ENCODE measurements around the gene PALD1.
"Not testable (repeated sequence)": the region's sequence is repeated elsewhere in the genome, so short reads cannot be mapped to it uniquely, and the experiment has no call there.

PALD1 gene

DNA sequence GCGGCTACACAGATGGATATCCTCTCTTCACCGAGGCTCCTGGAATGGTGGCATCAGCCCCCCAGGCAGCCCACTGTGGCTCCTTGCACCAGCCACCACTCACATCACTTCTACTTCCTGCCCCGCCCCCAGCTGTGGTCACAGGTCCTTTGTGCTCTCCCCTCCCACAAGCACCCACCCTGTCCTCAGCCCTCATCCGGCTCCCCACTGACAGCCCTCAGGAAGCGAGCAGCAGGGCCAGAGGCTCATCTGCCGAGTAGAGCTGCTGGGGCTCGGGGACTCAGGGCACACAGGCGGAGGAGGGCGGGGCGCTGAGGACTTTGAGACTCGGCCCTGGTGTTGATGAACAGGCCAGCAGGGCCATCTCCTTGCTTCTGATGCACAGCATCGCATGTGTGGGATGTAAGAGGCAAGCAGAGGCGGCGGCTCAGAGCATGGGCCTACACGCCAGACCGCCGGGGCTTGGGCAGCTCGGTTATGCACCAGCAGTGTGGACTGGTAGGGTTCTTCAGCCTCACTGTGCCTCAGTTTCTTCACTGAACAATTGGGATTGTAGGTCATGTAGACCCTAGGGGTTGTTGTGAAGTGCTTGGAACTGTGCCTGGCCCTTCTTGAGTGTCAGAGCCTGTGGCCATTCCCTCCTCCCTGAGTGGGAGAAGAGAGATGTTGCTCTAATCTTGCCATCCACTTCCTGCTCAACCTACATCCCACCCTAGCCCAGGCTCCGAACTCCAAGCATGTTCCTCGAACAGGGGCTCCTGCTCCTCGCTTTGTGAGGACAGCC, 124.3 kb downstream of the PALD1 start, which contains the start of gene PRF1:
Gene PRF1 (minus strand): TSS at position 77 of the 784 bp plus-strand sequence. CDS start 1,839 bp downstream, outside the sequence.
- DNase-seq = no peak
- Histone ChIP-seq H3K27me3 (replicated peaks) (no peaks in the 10 kb centered on the region), H3K27ac (no peak within 1 kb of the TSS), H3K36me3 (replicated peaks) (no peaks in the 10 kb centered on the region), H3K4me3 (ENCODE audit: low read depth, low read length) (no peak within 1 kb of the TSS)
- TF ChIP-seq CTCF (IDR thresholded peaks at IDR 0.05; ENCODE audit: low read depth, low read length, missing control alignments) = no peak
- in situ Hi-C loops (cut with HindIII; ENCODE audit: low pct_ligation_motif_present, low sequenced_read_pairs) = no loop called here

GRCh38 chr10:70603449-70603801, 124.9 kb downstream of the PALD1 start:
- in situ Hi-C loops (cut with HindIII; ENCODE audit: low pct_ligation_motif_present, low sequenced_read_pairs) = no loop called here
- H3K27me3 ChIP-seq (replicated peaks) = no peaks in the 10 kb centered on the region
- no peak for DNase-seq
- H3K4me3 ChIP-seq (ENCODE audit: low read depth, low read length) = no peak overlapping the region
- H3K36me3 ChIP-seq (replicated peaks) = no peaks in the 10 kb centered on the region
- no peak overlapping the region for H3K27ac ChIP-seq
- TF ChIP-seq CTCF (IDR thresholded peaks at IDR 0.05; ENCODE audit: low read depth, low read length, missing control alignments) = no peak

DNA sequence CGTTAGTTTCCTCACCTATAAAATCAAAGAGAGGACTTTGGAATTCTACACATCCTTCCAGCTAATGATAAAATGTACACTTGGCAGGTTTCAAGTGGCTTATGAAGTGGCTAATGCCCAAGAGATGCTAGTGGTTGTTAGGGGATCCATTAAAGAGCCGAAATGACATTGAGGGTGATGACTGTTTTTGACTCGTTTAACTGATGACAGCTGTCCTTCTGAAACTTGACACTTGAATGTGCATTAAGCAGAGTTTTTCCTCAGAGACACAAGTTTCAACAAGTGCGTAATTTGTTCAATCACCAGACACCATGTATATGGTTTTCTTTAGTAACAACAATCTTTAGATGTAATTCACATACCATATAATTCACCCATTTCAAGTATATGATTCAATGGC, 125.5 kb downstream of the PALD1 start:
- DNase-seq = no peak
- Histone ChIP-seq H3K36me3 (replicated peaks) (no peaks in the 10 kb centered on the region), H3K27me3 (replicated peaks) (no peaks in the 10 kb centered on the region), H3K4me3 (ENCODE audit: low read depth, low read length) (no peak overlapping the region), H3K27ac (no peak overlapping the region)
- TF ChIP-seq CTCF (IDR thresholded peaks at IDR 0.05; ENCODE audit: low read depth, low read length, missing control alignments) = no peak
- in situ Hi-C loops (cut with HindIII; ENCODE audit: low pct_ligation_motif_present, low sequenced_read_pairs) = no loop called here

DNA sequence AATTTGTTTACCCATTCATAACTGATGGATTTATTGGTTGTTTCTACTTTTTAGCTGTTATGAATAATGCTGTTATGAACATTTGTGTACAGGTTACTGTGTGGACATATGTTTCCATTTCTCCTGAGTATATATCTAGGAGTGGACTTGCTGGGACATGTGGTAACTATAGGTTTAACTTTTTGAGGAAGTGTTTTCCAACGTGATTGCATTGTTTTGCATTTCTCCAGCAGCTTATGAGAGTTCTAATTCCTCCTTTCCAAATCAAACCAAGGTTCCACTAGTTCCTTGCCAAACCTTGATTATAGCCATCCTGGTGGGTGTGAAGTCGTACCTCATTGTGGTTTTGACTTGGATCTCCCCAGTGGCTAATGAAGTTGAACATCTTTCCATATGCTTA, 126.6 kb downstream of the PALD1 start:
- Histone ChIP-seq H3K36me3 (replicated peaks) (no peaks in the 10 kb centered on the region), H3K27me3 (replicated peaks) (no peaks in the 10 kb centered on the region), H3K4me3 (ENCODE audit: low read depth, low read length) (no peak overlapping the region), H3K27ac (no peak overlapping the region)
- no peak for DNase-seq
- in situ Hi-C loops (cut with HindIII; ENCODE audit: low pct_ligation_motif_present, low sequenced_read_pairs) = no loop called here
- no peak for TF ChIP-seq CTCF (IDR thresholded peaks at IDR 0.05; ENCODE audit: low read depth, low read length, missing control alignments)

DNA sequence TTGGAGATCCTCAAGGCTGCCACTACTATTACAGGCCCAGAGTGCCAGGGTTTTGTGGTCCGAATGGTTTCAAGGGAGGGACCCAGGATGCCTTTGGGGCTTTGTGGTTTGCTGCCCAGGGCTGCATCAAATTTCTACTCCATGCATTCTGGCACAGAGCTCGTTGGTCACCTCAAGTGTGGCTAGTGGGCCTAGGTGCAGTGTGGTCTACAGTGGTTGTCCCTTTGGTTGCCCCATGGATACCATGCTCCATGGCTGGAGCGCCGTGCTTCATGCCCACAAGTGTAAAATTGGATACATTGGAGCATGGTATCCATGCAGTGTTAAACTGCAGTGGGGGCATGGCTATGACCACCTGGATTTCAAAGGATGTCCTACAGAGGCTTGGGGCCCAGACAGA, 129.4 kb downstream of the PALD1 start:
- Histone ChIP-seq H3K36me3 (replicated peaks) (no peaks in the 10 kb centered on the region), H3K27me3 (replicated peaks) (no peaks in the 10 kb centered on the region), H3K4me3 (ENCODE audit: low read depth, low read length) (no peak overlapping the region), H3K27ac (no peak overlapping the region)
- in situ Hi-C loops (cut with HindIII; ENCODE audit: low pct_ligation_motif_present, low sequenced_read_pairs) = no loop called here
- DNase-seq = no peak
- TF ChIP-seq CTCF (IDR thresholded peaks at IDR 0.05; ENCODE audit: low read depth, low read length, missing control alignments) = no peak

GRCh38 chr10:70613941-70614340, 135.4 kb downstream of the PALD1 start:
- no peak for TF ChIP-seq CTCF (IDR thresholded peaks at IDR 0.05; ENCODE audit: low read depth, low read length, missing control alignments)
- in situ Hi-C loops (cut with HindIII; ENCODE audit: low pct_ligation_motif_present, low sequenced_read_pairs) = no loop called here
- Histone ChIP-seq H3K4me3 (ENCODE audit: low read depth, low read length) (no peak overlapping the region), H3K36me3 (replicated peaks) (no peaks in the 10 kb centered on the region), H3K27ac (no peak overlapping the region), H3K27me3 (replicated peaks) (no peaks in the 10 kb centered on the region)
- no peak for DNase-seq

DNA sequence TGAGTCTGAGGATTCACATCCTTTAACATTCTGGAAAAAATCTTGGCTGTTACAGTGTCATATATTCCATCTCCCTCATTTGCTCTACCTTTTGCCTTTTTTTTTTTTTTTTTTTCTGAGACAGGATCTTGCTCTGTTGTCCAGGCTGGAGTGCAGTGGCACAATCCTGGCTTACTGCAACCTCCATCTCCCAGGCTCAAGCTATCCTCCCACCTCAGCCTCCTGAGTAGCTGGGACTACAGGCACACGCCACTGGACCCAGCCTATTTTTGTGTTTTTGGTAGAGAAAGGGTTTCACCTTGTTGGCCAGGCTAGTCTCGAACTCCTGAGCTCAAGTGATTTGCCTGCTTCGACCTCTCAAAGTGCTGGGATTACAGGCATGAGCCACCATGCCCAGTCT, 135.8 kb downstream of the PALD1 start:
- H3K27ac ChIP-seq; H3K36me3 ChIP-seq (replicated peaks); in situ Hi-C loops (cut with HindIII; ENCODE audit: low pct_ligation_motif_present, low sequenced_read_pairs); H3K4me3 ChIP-seq (ENCODE audit: low read depth, low read length); H3K27me3 ChIP-seq (replicated peaks); DNase-seq: not testable (repeated sequence)

Data from brain microvascular endothelial cell (primary cell).